SK-N-DZ (cell line): ENCODE data around the gene NCK2.

Experiments
- DNase-seq: peaks from one replicate; pipeline ENCODE4 v3.0.0-alpha.2; 2015; ENCODE audit warnings: low spot score

NCK2 gene

DNA sequence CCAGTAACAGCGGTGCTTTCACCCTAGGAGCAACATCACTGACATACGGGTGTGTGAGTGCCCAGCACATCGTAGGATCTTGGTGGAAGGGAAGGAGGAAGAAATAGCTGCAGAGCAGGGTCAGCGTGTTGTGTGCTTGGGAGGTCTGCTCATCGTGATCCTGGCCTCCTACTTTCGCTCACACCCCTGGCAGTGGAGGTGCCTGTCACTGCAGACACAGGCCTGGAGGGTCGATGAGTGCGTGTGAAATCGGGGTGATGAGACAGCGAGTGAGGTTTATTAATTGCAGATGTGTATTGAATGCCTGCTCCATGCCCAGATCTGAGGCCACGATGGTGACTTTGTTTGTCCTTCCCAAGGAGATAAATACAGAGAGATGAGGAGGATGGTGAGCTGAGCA is 126.1 kb downstream of the NCK2 start:
- no peak for DNase-seq

DNA sequence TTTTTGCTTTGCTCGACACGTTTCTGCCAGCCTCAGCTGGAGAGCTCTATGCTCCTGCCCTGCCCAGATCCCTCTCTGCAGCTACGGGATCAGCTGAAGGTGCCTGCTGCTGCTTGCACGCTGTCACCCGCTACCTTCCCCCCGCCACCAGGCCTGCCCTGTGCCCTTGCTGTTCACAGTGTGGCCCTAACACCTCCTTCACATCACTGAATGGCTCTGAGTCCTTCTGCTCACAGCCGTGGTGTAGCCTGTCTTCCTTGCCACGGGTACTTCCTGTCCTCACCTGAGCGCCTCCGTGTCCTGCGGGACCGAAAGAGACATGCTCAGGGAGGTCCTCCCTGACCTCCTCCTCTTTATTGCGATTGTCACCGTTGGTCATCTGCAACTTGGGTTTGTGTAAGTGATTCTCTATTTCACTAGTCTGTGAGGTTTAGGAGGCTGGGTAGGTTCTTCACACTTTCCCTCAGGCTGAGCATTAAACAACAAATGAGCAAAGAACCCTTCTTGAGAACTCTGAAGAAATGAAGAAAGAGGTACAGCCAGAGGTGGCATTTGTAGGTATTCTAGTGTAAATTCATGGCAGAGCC is 127.5 kb downstream of the NCK2 start:
- no peak for DNase-seq

DNA sequence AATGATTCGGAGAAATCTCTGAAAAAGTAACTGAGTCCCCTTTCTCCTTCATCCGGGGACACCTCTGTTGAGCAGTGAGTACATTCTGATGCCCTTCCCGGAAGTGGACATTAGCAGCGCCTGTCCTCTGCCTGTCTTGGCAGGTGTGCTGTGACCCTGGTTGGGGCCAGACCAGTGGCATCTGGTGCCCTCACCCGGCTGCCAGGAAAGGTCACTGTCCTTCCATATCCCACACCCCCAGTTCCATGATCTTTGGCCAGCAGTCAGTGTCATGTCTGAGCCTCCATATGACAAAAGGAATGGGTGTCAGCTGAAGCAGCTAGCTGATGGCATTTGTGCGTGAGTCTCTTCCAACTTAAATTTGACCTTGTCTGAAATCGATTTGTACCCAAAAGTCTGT is 128.1 kb downstream of the NCK2 start:
- no peak for DNase-seq

DNA sequence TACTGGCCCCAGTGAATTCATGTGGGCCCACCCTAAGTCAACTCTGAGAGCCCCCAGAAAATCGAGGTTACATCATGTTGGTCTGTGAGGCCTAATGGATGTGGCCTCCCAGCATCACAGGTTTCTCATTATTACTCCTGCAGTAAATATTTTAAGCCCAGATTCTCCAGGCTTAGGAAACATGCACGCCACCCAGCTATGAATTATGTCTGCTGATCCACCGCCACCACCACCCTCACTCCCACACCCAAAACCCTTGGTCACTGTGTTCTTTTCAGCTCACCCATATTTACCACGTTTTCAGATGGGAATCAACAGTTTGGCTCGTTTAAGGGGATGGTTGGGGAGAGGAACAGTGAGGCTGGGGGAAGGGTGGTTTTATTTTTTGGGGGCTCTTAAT is 128.6 kb downstream of the NCK2 start:
- no peak for DNase-seq

DNA sequence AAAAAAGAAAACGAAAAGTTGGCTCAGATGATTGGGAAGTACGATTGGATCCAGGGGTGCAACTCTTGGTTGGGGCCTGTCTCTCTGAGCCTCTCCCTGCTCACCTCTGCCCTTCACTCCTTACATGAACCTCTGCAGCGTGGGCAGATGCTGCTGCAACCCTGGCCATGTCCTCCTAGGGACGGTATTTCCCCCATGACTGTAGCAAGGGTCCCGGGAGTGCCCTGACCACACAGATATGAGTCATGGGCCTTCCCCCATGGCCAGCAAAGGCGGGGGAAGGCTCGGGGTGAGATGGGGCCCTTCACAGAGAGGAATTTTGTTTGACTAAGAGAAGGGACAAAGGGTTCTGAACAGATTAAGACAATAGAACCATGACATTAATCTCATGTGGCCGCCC is 129.0 kb downstream of the NCK2 start:
- DNase-seq, result no peak

DNA sequence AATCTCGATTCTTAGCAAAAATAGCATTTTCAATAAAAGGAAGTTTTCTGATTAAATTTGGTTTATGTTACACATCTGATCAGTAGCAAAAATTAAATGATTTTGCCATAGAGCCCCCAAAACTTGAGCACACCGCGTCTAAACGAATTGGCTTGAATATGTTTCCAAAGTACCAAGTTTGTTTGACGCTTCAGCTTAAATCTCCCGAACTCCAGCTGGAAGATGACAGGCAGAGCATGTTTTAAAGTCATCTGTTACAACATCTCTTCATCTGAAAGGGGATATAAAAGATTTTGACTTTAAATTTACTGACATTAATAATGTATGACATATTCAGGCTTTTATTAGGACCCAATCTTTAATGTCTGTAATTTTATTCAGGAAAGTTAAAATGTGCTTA is 129.8 kb downstream of the NCK2 start:
- no peak for DNase-seq

DNA sequence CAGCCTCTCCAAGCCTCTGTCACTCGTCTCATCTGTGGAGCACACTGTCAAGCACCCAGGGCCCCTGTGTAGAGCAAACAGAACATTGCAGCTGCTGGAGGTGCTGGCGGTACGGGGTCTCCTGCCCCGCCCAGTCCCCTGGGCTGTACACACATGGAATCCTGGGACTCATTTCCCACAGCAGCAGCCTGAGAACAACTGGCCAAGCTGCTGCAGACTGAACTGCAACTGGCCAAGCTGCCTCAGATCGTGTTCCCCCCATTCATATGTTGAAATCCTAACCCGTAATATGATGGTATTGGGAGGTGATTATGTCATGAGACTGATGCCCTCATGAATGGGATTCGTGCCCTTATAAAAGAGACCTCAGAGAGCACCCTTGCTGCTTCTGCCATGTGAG is 130.5 kb downstream of the NCK2 start:
- peak; percentile 23 for DNase-seq

DNA sequence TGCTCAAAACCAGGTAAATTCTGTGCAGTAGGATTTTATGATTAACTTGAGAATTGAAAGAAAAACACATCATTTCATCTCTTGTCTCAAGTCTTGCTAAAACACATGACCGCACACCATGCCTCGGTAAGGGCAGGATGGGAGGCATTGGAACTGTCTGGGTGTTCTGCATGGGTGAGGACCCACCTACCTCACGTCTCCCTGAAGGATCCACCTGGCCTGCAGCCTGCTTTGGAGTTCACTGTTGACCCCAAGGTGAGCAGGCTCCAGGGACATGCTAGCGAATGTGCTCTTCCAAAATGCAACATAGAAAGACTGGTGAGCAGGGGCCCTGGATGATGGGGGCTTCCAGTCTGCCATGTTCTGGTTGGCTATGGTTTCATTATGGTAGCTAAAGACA is 131.5 kb downstream of the NCK2 start:
- no peak for DNase-seq

DNA sequence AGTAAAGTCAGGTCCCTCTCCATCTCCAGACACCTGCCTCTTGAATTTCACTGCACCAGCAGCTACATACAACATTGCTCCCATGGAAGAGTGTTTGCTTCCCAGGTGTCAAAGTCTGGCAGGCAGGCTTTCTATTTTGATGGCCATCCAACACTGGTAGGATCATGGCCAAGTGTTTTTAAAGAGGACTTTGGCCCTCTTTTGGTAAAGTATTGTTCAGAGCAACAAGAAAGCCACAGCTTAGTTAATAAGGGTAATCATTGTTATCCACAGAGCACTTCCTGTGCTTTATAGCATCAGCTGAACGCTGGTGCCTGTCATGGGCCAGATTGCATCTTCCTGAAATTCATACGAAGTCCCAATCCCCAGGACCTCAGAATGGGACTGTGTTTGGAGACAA is 133.2 kb downstream of the NCK2 start:
- DNase-seq, result no peak

DNA sequence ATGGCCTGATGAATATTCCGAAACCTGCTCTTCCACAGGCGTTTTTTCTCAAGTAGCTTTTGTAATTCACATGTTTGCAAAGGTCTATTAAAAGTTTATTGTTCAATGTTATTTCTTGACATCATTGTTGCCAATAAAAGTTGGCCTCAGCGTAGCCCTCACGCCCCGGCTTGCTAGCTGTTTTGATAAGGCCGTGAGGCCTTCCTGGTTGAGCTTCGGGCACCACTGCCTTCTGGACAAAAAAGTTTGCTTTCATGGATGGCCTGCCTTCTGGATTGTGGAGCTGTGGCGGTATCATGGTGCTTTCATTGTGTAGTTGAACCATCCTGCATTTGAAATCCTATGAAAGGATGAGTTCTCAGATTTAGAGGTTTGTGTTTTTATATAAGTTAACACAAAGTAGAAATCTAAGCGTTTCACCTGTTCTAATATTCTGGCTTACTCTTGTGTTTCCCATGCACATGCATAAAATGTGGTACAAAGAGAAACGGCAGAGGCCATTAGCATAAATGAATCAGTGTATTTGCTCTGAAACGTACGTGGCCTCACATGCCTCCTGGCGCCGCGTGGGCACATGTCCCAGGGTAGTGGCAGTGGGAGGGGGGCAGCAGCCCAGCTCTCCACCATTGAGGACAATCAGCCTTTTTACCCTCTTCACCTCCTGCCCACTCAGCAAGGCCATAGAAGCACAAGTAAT is 134.5 kb downstream of the NCK2 start:
- no peak for DNase-seq

DNA sequence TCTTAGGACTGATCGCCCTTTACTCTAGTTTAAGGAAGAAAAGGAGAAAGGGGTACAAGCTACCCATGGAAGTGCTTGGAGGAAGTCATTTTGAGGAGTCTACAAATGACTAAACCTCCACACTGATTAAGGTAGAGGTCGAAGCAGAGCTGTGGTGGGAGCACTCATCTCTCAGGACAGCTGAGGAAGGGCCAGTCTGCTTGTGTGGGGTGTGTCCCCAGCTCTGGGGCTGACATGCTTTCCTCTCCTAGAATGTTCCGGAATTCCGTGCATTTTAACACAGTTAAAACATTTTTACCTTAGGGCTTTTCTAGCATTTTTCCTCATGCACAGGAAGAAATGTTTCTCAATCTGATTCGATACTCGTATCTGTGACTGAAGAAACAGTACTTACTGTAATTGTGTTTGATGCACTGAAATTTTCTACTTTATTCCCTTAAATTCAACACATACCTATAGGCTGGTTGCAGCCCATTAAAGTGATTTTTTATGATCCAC is 135.1 kb downstream of the NCK2 start:
- DNase-seq, result no peak

DNA sequence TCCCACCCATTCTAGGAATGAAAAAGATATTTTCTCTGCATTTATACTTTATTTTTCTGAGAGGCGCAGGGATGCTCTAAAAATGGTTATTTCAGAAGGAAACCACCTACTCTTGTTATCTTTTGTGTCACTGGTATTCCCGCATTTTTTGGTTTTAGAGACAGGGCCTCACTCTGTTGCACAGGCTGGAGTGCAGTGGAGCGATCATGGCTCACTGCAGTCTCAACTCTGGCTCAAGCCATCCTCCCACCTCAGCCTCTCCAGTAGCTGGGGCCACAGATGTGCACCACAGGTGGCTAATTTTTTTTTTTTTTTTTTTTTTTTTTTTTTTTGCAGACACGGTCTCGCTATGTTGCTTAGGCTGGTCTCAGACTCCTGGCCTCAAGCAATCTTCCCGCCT is 135.9 kb downstream of the NCK2 start:
- DNase-seq, result no peak

DNA sequence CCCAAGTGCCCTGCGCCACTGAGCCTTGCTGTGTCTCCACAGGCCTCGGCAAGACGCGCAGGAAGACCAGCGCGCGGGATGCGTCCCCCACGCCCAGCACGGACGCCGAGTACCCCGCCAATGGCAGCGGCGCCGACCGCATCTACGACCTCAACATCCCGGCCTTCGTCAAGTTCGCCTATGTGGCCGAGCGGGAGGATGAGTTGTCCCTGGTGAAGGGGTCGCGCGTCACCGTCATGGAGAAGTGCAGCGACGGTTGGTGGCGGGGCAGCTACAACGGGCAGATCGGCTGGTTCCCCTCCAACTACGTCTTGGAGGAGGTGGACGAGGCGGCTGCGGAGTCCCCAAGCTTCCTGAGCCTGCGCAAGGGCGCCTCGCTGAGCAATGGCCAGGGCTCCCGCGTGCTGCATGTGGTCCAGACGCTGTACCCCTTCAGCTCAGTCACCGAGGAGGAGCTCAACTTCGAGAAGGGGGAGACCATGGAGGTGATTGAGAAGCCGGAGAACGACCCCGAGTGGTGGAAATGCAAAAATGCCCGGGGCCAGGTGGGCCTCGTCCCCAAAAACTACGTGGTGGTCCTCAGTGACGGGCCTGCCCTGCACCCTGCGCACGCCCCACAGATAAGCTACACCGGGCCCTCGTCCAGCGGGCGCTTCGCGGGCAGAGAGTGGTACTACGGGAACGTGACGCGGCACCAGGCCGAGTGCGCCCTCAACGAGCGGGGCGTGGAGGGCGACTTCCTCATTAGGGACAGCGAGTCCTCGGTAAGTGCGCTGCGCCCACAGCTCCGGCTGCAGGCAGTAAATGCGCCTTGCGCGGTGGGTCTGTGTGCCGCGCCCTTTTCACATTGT is 136.8 kb downstream of the NCK2 start:
- DNase-seq, result no peak

DNA sequence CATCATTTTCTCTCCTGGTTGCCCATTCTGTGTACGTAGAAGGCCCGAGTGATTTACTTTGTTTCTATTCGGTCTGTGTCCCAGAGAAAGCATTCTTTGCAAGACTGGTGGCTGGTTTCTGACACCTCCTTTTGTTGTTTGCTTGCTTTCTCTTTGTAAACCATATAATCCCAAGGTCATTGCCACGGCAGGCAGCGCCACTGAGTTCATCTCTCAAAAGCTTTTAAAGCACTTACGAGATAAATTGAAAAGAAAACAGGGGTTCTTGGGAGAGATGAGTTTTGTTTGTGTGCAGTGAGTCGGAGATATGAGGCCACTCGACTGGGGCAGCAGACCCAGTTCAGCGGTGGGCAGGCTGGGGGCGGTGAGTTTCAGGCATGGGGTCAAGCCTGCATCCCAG is 137.6 kb downstream of the NCK2 start:
- DNase-seq, result no peak

DNA sequence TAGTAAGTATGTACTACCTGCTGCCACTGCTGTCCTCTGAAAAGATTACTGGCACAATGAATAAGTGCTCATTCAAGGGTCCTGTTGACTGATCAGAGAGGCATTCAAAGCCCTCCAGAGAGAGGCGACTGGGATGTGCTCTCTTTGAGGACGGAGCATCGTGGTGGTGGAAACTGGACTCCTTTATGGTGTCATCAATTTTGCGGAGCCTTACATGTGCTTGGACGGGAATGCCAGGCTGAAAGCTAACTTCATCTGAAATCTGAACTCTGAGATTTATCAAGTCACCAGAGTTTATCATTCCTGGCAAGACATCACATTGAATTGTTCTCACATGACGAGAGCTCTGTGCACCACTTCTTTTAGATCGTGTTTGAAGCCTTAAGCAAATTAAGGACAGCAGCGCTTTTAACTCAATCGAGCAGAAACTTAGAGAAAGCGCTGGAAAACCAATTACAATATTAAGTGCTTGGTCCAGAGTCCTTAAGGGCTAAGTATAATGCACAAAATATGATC is 138.3 kb downstream of the NCK2 start:
- peak; percentile 25 for DNase-seq

DNA sequence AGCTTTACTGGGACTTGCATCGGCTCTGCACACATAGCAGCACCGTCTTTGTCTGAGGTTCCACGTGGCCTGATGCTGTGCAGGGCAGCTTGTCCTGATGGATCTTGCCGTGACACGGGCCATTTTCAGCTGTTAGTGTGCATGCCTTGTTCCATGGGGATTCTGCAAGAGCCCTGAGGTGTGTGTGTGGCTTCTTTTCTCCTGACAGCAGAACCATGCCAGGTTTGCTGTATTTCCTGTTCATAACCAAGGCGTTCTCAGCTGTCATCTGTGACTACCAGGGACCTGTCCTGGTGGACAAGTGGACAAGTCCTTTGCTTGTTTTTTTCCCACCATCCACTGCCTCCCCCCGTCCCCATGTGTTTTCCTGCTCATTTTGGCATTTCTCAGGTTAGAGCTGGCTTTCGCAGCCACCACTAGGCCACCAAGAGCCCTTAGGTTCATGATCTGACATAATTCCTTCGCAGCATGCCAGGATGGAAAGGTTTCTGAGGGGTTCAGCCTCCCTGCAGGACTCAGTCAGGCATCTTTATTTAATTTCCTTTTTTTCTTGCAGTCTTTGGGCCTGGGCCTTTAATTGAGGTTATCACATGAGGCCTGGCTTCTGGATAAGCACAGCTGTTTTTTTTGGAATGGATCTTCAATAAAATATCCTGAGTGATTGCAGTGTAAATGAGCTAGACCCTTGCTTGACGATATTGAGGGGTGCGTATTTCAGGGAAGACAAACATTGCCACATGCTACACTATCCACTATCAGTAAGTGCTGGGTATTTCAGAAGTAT is 139.4 kb downstream of the NCK2 start:
- peak; percentile 41 for DNase-seq

DNA sequence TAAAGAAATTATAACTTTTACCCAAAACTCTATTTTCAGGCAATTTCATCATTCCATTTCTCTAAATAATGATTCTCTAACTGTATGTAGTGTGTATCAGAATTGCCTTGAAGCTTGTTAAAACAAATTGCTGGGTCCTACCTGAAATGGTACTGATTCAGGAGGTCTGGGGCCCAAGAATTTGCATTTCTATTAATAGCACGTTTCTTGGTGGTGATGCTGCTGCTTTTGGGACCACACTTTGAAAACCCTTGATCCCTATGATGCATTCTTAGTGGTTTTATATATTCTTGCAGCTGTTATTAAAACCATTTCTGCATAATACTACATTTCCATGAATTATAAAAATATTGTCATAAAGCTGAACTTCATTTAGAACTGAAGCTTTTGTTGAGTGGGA is 140.7 kb downstream of the NCK2 start:
- no peak for DNase-seq

DNA sequence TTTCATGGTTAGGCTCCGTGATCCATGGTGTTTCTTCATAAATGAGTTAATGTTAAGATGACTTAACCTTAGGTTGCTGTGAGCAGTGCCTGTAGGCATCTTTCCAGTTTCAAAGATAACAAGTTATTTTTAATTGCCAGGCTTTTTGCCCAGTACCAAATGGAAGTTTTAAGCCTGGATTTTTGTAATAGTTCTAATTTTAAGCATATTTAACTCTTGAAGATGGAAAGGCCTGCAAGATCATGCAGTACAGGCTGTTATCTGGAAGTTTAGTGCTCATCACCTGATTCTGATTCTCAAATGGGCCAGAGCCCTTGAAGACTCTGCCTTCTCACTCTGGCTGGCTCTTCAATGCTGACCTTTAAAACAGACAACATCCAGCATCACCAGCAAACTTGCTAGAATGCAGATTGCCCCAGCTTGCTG is 141.3 kb downstream of the NCK2 start:
- DNase-seq, result no peak

DNA sequence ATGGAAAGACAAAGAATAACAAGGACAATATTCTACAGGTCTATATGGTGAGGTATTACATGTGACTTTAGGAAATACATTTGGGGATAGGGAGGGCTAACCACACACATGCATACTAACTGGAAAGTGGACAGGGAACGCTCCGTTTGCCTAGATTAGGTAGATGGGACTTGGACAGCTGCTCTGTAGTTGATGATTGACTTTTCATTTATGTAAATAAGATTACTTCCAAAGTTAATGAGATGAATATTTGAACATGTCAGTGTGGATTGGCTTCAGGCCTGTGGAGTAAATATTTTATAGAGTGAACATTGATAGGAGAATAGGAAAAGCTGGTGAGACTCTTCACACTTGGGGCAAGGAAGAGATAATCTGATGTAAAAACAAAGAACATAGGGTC is 142.0 kb downstream of the NCK2 start:
- DNase-seq, result no peak

DNA sequence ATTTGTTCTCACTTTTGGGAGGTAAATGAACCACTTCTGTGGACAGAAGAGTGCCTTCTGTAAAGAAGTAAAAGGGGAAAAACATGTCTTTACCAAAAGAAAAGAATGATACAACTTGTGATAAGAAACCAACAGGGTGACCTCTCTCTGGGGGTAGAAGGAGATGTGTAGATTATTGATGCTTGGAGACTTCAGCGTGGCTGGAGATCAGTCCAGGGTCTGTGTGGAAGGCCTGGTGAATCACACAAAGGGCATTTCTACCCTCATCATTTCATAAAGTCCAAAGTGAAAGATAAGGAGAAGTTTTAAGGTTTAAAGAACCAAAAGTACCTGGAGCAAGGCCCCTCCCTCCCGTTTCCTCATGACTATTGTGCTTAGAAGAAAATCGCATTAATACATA is 142.5 kb downstream of the NCK2 start:
- DNase-seq, result no peak

DNA sequence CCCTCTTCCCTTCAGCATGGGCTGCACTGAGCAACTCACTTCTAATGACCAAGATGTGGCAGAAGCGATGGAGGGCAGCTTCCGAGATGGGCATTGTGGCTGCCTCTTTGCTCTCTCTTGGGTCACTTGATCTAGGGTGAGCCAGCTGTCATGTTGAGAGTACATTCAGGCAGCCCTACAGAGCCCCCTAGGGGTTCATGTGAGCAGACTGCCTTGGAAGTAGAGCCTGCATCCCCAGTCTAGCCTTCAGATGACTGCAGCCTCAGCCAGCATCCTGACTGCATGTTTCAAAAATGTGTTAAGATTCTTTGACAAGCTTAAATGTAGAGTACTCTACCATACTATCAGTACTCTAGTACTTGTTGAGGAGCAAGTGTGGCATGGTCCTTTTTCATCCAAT is 143.9 kb downstream of the NCK2 start:
- no peak for DNase-seq

DNA sequence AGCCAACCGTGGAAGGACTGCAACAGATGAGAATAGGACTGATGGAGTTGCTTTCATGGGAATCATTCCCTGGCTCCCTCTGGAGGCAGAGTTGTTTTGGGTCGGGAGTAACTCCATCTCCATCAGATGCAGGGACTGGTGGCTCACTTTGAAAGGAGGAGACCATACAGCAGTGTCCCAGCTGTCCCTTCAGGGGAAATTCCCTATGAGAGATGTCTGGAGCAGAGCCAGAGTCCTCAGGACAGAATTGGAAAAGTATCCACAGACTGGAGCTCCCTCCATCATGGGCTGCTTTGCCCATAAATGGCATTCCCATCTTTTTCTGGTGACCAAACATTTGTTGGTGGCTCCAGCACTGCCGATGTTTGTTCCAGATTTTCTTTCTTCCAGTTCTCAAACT is 144.3 kb downstream of the NCK2 start:
- DNase-seq, result no peak
